SJSA1 (cell line): ENCODE measurements around the gene HRG. TPM values are rescaled to one million over a fixed set of nuclear protein-coding genes. Genes with fewer than 3 reads are reported as not detected.

Source experiments
- DNase-seq, 2 experiments: peaks; one replicate each; pipeline ENCODE4 v3.0.0-alpha.2; 2015 to 2020; ENCODE audit warnings: low spot score in 2 of 2, low read depth in 1 of 2
- H3K27ac ChIP-seq: fragments of 250-450 bp; sonication (Bioruptor Pico); 2 replicates; pipeline ENCODE4 v1.5.1; 2020; ENCODE audit warnings: mild to moderate bottlenecking, moderate library complexity
- H3K27me3 ChIP-seq: fragments of 250-450 bp; sonication (Bioruptor Pico); replicated peaks from 2 replicates; pipeline ENCODE4 v1.5.1; 2020; ENCODE audit warnings: mild to moderate bottlenecking, moderate library complexity
- H3K36me3 ChIP-seq: fragments of 250-450 bp; sonication (Bioruptor Pico); 2 replicates; pipeline ENCODE4 v1.5.1; 2020; ENCODE audit warnings: mild to moderate bottlenecking
- H3K4me1 ChIP-seq: fragments of 250-450 bp; sonication (Bioruptor Pico); replicated peaks from 2 replicates; pipeline ENCODE4 v1.6.1; 2021; ENCODE audit warnings: mild to moderate bottlenecking
- H3K4me3 ChIP-seq: fragments of 250-450 bp; sonication (Bioruptor Pico); 2 replicates; pipeline ENCODE4 v1.5.1; 2020; ENCODE audit warnings: mild to moderate bottlenecking
- H3K9me3 ChIP-seq: fragments of 250-450 bp; sonication (Bioruptor Pico); replicated peaks from 2 replicates; pipeline ENCODE4 v1.5.1; 2020; ENCODE audit warnings: mild to moderate bottlenecking
- total RNA-seq: library from RNA; depleted of rRNA; stranded (reverse); fragments of >200 nt; shearing (Covaris generic); gene quantifications from 2 replicates; pipeline ENCODE4 v1.2.3, GENCODE V29; 2014

Gene HRG
- total RNA-seq, 1 experiment from 2014 or later = not detected

DNA sequence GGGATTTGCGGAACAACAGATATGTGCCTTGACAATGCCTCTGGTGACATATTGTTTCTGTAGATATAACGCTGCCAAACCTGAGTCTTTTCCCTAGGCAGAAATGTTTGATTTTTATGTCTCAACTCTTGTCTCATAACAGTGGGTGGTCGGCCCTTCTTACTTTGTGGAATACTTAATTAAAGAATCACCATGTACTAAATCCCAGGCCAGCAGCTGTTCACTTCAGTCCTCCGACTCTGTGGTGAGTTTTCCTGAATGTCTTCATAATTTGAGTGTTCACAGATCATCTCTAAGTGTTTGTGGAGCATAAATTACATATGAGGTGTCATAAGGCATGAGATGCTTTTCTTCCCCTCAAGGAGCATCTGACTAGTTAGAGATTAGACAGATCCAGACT, 19.7 kb upstream of the HRG start:
- Histone ChIP-seq H3K4me1 (no peaks in the 10 kb centered on the region; the same call in 1 of the 2 replicates), H3K9me3 (no peaks in the 10 kb centered on the region), H3K27me3 (0 out of 2 replicates have a peak, but pooled peaks cover 9% of the 10 kb centered on the region), H3K36me3 (no peaks in the 10 kb centered on the region), H3K27ac (no peak overlapping the region), H3K4me3 (no peak overlapping the region)
- DNase-seq = no peak

DNA sequence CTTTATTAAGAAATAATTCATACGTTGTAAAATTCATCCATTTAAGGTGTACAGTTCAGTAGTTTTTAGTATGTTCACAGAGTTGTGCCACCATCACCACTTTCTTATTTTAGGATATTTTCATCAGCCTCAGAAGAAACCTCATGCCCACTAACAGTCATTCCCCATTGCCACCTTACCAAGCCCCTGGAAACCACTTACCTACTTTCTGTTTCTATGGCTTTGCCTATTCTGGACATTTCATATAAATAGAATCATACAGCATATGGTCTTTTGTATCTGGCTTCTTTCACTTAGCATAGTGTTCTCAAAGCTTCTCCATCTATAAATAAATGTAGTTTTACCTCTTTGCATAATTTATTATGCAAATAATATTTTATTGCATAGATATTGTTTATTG, 19.0 kb upstream of the HRG start:
- no peak overlapping the region for H3K4me3 ChIP-seq
- no peaks in the 10 kb centered on the region for H3K9me3 ChIP-seq
- no peaks in the 10 kb centered on the region for H3K36me3 ChIP-seq
- 0 out of 2 replicates have a peak, but pooled peaks cover 9% of the 10 kb centered on the region for H3K27me3 ChIP-seq
- H3K4me1 ChIP-seq = no peaks in the 10 kb centered on the region; the same call in 1 of the 2 replicates
- no peak for DNase-seq
- no peak overlapping the region for H3K27ac ChIP-seq

DNA sequence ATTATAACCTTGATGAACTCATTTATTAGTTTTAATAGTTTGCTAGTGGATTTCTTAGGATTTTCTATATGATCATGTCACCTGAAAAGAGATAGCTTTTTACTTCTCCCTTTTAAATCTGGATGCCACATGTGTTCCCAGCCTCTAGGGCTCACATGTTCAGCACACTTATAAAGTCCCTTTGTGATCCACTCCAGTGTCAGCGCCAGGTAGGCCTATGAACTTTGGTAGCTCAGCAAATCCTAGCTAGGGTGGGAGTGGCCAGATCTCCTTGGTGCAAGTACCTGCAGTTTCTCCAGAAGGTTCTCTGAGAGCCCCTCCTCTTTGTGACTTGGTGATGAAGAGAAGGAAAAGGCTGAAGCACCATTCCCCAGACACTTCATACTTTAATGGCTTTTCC, 17.0 kb upstream of the HRG start:
- DNase-seq = no peak
- Histone ChIP-seq H3K9me3 (no peaks in the 10 kb centered on the region), H3K4me3 (no peak overlapping the region), H3K27ac (no peak overlapping the region), H3K4me1 (no peaks in the 10 kb centered on the region), H3K27me3 (0 out of 2 replicates have a peak, but pooled peaks cover 9% of the 10 kb centered on the region), H3K36me3 (no peaks in the 10 kb centered on the region)

DNA sequence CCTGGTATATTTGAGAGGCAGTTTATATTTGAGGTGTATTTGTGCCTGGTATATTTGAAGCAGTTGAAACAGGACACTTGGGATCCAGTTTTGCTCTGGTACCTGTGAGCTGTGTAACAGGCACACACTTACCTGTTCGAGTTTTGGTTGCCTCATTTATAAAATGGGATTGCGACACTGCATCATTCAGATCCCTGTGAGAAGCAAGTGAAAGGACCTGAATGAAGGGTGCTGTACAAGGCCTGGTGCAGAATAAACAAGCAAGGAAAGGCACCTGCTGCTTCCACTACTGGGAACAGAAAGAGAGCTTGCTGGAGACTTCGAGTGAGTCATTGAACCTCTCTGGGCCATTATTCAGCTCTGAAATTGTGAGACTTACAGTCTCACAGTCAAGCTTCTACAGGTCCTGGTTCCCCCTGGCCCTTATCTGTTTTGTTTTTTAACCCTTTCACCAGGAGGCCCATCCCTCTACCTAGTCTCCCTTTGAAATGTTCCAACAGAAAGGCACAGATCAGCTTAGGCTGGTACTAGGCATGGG, 14.1 kb upstream of the HRG start:
- Histone ChIP-seq H3K27ac (no peak overlapping the region), H3K9me3 (no peaks in the 10 kb centered on the region), H3K4me3 (no peak overlapping the region), H3K27me3 (0 out of 2 replicates have a peak, but pooled peaks cover 12% of the 10 kb centered on the region), H3K4me1 (no peaks in the 10 kb centered on the region), H3K36me3 (no peaks in the 10 kb centered on the region)
- DNase-seq = no peak

DNA sequence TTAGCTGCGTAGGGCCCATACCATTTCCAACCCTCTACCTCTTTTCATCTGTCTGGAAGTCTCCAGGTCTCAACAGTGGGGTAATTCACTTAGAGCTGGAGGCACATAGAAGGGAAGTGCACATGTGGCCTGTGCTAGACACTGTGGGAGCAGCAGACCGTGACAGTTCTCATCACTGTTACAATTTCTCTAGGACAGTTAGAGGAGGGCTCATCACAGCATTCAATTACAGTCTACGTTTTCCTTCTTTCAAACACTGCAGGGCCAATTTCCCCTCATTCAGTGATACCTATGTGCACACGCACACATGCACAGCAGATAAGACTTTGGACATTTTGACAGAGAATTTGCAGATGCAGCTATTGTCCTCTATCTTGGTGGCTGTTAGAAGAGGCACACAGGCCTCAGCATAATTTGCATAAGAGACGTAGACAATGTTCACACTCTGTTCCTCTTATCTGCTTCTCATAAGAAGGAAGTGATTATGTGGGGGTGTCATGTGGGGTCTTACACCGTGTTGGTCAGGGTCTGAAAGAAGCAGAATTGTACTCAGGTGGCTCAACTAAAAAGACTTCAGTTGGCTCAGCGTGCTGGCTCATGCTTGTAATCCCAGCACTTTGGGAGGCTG, 12.6 kb upstream of the HRG start:
- H3K4me1 ChIP-seq = no peaks in the 10 kb centered on the region
- no peak overlapping the region for H3K4me3 ChIP-seq
- no peaks in the 10 kb centered on the region for H3K36me3 ChIP-seq
- H3K27me3 ChIP-seq = peaks cover 9% of the 10 kb centered on the region; the same call in 1 of the 2 replicates
- H3K27ac ChIP-seq = no peak overlapping the region
- no peak for DNase-seq
- H3K9me3 ChIP-seq = no peaks in the 10 kb centered on the region

DNA sequence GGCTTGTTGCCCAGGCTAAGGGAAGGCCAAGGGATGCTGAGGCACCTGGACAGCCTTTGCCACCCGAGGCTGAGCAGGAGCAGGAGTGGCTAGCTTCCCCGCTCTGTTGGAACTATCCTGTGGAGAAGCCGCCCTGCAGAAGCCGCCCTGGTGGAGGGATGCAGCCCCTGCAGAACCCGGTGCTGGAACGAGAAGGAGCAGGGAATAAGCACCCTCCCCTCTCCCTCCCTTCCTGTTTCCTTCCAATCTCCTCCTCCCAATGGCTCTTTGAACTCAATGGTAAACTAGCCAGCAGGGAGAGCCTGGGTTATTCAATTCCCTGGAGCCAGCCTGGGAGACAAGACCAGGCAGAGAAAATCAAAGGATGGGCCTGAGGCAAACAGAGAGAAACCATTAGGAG, 11.8 kb upstream of the HRG start:
- peaks cover 6% of the 10 kb centered on the region; the same call in 1 of the 2 replicates for H3K27me3 ChIP-seq
- H3K27ac ChIP-seq = no peak overlapping the region
- H3K4me1 ChIP-seq = no peaks in the 10 kb centered on the region
- no peak overlapping the region for H3K4me3 ChIP-seq
- DNase-seq = no peak
- H3K36me3 ChIP-seq = no peaks in the 10 kb centered on the region
- H3K9me3 ChIP-seq = no peaks in the 10 kb centered on the region

DNA sequence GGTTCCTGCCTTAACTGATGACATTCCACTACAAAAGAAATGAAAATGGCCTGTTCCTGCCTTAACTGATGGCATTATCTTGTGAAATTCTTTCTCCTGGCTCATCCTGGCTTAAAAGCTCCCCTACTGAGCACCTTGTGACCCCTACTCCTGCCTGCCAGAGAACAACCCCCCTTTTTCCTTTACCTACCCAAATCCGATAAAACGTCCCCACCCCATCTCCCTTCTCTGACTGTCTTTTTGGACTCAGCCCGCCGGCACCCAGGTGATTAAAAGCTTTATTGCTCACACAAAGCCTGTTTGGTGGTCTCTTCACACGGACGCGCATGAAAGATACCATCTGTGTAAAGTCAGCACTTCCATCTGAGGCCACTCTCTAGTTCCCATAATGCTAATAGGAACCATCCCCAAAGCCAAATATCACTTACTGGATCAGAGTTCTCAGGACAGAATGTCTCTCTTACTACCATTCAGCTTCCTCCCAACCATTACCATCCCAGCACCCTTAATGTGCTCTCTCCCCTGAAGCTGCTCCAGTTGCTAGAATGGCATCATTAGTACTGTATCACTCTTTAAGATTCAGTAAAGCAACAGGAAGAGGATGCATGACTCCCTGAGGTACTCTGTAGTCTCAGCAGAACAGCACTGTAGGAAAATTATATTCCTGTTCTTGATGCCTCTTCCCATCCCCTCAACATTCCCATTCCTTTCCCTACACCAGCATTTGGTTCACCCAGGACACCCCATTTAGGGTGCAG, 2.3 kb upstream of the HRG start:
- no peak overlapping the region for H3K27ac ChIP-seq
- H3K9me3 ChIP-seq = no peaks in the 10 kb centered on the region
- H3K4me3 ChIP-seq = no peak overlapping the region
- no peaks in the 10 kb centered on the region for H3K36me3 ChIP-seq
- no peaks in the 10 kb centered on the region for H3K27me3 ChIP-seq
- no peak for DNase-seq
- H3K4me1 ChIP-seq = no peaks in the 10 kb centered on the region

DNA sequence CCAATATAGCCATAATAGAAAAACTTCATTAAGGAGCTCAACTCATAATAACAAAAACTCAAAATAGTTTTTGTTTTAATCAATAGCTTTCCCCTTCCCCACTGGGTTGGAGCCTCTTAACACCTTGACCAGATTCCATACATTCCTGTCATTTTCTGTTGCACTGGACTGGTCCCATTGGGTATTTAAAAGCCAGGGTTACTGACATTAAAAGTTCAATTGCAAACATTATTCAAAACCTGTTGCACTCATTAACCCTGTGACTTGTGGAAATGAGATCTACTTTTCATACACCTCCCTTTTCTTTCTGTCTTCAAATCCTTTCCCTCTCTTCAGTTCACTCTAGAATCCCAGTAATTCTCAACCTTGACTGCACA, 1.7 kb upstream of the HRG start:
- H3K36me3 ChIP-seq = no peaks in the 10 kb centered on the region
- DNase-seq = no peak
- no peaks in the 10 kb centered on the region for H3K9me3 ChIP-seq
- H3K27me3 ChIP-seq = no peaks in the 10 kb centered on the region
- H3K4me3 ChIP-seq = no peak overlapping the region
- no peaks in the 10 kb centered on the region for H3K4me1 ChIP-seq
- no peak overlapping the region for H3K27ac ChIP-seq

DNA sequence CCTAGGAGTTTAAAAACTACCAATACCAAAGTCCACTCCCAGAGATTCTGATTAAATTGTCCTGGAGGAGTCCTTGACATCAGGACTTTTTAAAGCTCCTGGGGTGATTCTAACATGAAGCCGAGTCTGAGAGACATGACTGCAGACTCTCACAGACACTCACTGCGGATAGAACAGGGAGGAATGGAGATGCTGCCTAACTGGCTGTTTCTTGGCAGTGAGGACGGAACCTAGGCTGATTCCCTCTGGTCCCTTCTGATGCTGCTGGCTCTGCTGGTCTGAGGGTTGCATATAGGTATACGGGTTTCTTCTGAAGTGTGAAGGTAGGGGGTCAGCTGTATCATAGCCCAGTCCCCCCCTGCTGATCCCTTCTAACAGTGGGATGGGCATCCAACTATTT, 1.3 kb upstream of the HRG start:
- Histone ChIP-seq H3K4me3 (no peak overlapping the region), H3K36me3 (no peaks in the 10 kb centered on the region), H3K4me1 (no peaks in the 10 kb centered on the region), H3K9me3 (no peaks in the 10 kb centered on the region), H3K27me3 (no peaks in the 10 kb centered on the region), H3K27ac (no peak overlapping the region)
- DNase-seq = no peak

DNA sequence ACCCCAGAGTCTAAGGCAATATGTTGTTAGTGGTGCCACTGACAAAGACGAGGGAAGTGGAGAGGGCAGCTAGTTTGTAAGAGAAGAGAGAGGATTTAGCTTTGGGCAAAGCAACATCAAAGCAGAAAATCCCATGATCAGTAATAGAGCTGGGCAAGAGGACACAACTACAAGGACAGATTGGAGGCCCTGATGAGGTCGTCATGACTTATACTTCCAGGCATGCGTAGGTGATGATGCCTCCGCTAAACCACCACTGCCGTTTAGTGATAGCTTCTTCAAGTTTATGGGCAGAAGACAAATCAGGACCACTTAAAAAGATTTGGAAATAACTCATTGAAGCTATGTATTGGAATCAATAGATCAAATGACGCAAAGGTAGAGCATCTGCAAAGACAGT, 2.6 kb downstream of the HRG start:
- DNase-seq = no peak
- H3K27ac ChIP-seq = no peak overlapping the region
- no peaks in the 10 kb centered on the region for H3K36me3 ChIP-seq
- no peaks in the 10 kb centered on the region for H3K9me3 ChIP-seq
- no peaks in the 10 kb centered on the region for H3K27me3 ChIP-seq
- no peaks in the 10 kb centered on the region for H3K4me1 ChIP-seq
- no peak overlapping the region for H3K4me3 ChIP-seq

DNA sequence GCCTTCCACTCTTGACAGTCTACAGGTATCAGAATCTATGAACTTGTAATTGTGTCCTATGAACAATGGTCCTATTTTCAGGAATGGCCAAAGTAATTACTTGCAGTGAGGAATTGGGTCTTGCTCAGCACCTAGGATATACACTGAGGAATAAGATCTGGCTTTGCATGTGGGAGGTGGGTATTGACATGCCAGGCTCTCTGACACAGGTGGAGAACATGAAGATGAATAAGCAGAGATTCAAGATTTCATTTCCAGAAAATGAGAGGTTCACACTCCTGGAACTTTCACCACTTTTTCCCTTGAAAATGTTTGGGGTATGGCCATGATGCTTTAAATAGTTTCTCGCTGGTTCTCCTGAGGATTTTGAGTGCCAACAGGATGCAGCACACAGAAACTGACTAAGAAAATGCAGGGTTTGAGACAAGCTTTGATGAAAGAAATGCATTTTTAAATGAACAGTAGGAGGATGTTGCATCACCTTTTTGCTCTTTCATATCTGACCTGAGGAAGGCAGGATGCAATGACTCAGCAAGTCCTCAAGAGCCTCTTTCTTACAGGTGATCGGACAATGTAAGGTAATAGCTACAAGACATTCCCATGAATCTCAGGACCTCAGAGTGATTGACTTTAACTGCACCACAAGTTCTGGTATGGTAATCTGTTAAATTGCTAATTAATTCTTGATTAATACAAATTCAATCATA, 3.7 kb downstream of the HRG start:
- Histone ChIP-seq H3K4me1 (no peaks in the 10 kb centered on the region), H3K27ac (no peak overlapping the region), H3K27me3 (no peaks in the 10 kb centered on the region), H3K9me3 (no peaks in the 10 kb centered on the region), H3K36me3 (no peaks in the 10 kb centered on the region), H3K4me3 (no peak overlapping the region)
- no peak for DNase-seq

DNA sequence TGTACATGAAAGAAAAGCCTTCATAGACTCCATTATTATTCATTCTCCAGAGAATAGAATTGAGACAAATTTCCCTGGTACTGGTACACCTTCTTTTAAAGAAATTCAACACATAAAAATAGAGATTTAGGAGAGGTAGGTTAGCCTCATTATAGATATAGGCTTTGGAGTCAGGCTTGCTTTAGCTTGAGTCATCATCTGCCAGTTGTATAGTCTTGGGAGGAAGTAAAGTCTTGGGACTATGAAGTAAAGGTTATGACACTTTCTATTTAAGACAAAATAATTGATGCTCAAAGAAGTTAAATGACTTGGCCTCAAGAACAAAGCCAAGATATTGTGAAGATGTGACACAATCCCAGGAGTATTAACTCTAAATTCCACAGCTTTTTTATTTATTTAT, 4.3 kb downstream of the HRG start:
- H3K9me3 ChIP-seq = no peaks in the 10 kb centered on the region
- H3K27ac ChIP-seq = no peak overlapping the region
- H3K36me3 ChIP-seq = no peaks in the 10 kb centered on the region
- H3K4me3 ChIP-seq = no peak overlapping the region
- DNase-seq = no peak
- no peaks in the 10 kb centered on the region for H3K4me1 ChIP-seq
- H3K27me3 ChIP-seq = no peaks in the 10 kb centered on the region

DNA sequence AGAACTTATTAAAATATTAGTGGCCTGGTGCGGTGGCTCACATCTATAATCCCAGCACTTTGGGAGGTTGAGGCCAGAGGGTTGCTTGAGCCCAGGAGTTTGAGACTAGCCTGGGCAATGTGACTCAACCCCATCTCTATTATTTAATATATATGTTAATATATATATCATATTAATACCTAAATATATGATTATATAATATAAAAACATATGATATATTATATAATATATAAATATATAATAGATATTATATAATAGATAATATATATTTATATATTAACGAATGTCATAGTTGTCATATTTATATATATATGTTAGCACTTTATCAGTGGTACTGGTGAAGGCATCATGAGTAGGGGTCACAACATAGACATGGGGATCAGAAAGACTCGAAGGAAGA, 5.2 kb downstream of the HRG start:
- Histone ChIP-seq H3K9me3 (no peaks in the 10 kb centered on the region), H3K27ac (no peak overlapping the region), H3K36me3 (no peaks in the 10 kb centered on the region), H3K4me1 (no peaks in the 10 kb centered on the region), H3K27me3 (no peaks in the 10 kb centered on the region), H3K4me3 (no peak overlapping the region)
- no peak for DNase-seq

DNA sequence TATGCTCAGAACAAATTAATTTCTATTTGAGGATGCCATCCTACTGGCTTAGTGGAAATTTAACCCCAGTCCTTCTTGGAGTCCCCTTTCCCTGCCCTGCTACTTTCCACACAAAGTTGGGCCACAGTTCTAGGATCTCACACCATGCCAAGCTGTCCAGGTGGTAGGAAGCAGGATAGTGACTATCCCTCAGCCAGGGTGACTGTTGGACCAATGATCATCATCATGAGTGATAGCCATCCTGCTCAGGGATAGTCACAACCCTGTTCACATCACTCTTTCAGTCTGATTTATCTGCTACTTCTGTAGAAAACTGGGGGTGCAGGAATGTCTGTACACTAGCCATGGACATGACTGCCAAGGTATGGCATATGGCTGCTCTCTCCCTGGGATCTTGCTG, 12.8 kb downstream of the HRG start:
- Histone ChIP-seq H3K27me3 (no peaks in the 10 kb centered on the region), H3K4me1 (no peaks in the 10 kb centered on the region), H3K9me3 (no peaks in the 10 kb centered on the region), H3K27ac (no peak overlapping the region), H3K4me3 (no peak overlapping the region), H3K36me3 (no peaks in the 10 kb centered on the region)
- DNase-seq = no peak
